ENCODE results near the gene ATP6V1C2.

DNA sequence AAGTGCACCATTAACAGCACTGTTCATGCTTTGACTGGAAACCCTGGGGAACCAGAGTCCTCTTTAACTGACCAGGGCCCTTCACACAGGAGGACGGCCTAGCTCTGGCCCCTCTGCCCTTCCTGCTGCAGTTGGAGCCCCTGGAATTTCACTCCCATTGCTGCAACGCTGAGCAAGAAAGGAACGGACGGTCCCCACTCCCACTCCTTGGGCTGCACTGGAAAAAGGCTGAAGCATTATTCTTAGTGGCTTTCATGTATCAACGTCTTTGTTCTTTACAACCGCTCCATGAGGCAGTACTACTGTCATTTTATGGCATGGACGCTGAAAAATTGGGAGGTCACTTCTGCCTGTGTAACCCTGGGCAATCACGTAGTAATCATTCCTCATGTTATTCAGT lies 81.2 kb downstream of the ATP6V1C2 start:
- TF ChIP-seq, protein P1, sequence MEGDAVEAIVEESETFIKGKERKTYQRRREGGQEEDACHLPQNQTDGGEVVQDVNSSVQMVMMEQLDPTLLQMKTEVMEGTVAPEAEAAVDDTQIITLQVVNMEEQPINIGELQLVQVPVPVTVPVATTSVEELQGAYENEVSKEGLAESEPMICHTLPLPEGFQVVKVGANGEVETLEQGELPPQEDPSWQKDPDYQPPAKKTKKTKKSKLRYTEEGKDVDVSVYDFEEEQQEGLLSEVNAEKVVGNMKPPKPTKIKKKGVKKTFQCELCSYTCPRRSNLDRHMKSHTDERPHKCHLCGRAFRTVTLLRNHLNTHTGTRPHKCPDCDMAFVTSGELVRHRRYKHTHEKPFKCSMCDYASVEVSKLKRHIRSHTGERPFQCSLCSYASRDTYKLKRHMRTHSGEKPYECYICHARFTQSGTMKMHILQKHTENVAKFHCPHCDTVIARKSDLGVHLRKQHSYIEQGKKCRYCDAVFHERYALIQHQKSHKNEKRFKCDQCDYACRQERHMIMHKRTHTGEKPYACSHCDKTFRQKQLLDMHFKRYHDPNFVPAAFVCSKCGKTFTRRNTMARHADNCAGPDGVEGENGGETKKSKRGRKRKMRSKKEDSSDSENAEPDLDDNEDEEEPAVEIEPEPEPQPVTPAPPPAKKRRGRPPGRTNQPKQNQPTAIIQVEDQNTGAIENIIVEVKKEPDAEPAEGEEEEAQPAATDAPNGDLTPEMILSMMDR (conservative IDR thresholded peaks at IDR 0.05; ENCODE audit: low read depth, low read length): no peak
- TF ChIP-seq POLR2A (IDR thresholded peaks at IDR 0.05; ENCODE audit: low read depth, low read length) (no peak), RCOR1 (IDR thresholded peaks at IDR 0.05; ENCODE audit: insufficient replicate concordance, low read length) (no peak), MXI1 (IDR thresholded peaks at IDR 0.05; ENCODE audit: borderline replicate concordance, low read depth, low read length) (no peak)
- TF ChIP-seq, protein P2, sequence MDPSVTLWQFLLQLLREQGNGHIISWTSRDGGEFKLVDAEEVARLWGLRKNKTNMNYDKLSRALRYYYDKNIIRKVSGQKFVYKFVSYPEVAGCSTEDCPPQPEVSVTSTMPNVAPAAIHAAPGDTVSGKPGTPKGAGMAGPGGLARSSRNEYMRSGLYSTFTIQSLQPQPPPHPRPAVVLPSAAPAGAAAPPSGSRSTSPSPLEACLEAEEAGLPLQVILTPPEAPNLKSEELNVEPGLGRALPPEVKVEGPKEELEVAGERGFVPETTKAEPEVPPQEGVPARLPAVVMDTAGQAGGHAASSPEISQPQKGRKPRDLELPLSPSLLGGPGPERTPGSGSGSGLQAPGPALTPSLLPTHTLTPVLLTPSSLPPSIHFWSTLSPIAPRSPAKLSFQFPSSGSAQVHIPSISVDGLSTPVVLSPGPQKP (IDR thresholded peaks at IDR 0.05; ENCODE audit: borderline replicate concordance, low read depth, low read length): no peak
- TF ChIP-seq, protein P3, sequence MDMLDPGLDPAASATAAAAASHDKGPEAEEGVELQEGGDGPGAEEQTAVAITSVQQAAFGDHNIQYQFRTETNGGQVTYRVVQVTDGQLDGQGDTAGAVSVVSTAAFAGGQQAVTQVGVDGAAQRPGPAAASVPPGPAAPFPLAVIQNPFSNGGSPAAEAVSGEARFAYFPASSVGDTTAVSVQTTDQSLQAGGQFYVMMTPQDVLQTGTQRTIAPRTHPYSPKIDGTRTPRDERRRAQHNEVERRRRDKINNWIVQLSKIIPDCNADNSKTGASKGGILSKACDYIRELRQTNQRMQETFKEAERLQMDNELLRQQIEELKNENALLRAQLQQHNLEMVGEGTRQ (IDR thresholded peaks at IDR 0.05; ENCODE audit: low read depth, low read length): no peak
